HepG2 (cell line): ENCODE data around the gene UTP3. TPM values are rescaled to one million over a fixed set of nuclear protein-coding genes. Genes with fewer than 3 reads are reported as not detected.

Source experiments
- ATAC-seq: fragments of 200-7000 bp; cut with Tn5 transposase; 3 replicates; pipeline ENCODE4 v1.9.1; 2020; ENCODE audit warnings: mild to moderate bottlenecking, moderate library complexity
- BruUV-seq: library from RNA; stranded (reverse); fragments of 400-500 nt; replicated peaks from 2 replicates; lab custom pipeline; 2021; lab: Mats Ljungman, UMichigan
- CTCF ChIA-PET: fragments of 300-600 bp; formaldehyde crosslinking; extraction: SDS; loops from one replicate; lab custom pipeline; 2021; ENCODE audit warnings: low total read pairs, inconsistent platforms, low intra/inter-chr PET ratio; lab: Yijun Ruan, JAX
- POLR2A ChIA-PET: fragments of 350-600 bp; sonication (Branson Sonifier 250); formaldehyde crosslinking; loops from one replicate; lab custom pipeline; 2020; ENCODE audit warnings: antibody characterized with exemption, inconsistent platforms; lab: Yijun Ruan, JAX
- DNase-seq: peaks from one replicate; pipeline ENCODE4 v3.0.0-alpha.2; 2015; ENCODE audit warnings: low spot score
- FAIRE-seq: peaks from 3 replicates; lab custom pipeline; 2011; peaks lifted over from hg19 to GRCh38; lab: Jason Lieb, UNC
- H2AFZ ChIP-seq: one replicate; pipeline ENCODE4 v1.6.1; 2011; ENCODE audit warnings: low read length, inconsistent platforms
- H3K27ac ChIP-seq: fragments of 300-600 bp; 3 replicates; pipeline ENCODE4 v1.8.0; 2011; ENCODE audit warnings: mixed run types, mild to moderate bottlenecking, mixed read lengths, low read length, inconsistent platforms; ENCODE audit not compliant: insufficient read depth; ENCODE audit errors: extremely low read length
- H3K27me3 ChIP-seq, 2 experiments: fragments of 200-600 bp in 1 of 2; 2 replicates in 1 of 2; 3 replicates in 1 of 2; pipeline versions ENCODE4 v1.6.0 to v1.8.0; 2011; ENCODE audit warnings: low read length in 2 of 2, mild to moderate bottlenecking in 2 of 2, moderate library complexity in 2 of 2, inconsistent platforms in 1 of 2; ENCODE audit not compliant: insufficient read depth in 2 of 2, control insufficient read depth in 1 of 2
- H3K36me3 ChIP-seq, 2 experiments: fragments of 200-600 bp in 1 of 2; replicated peaks in 1 of 2; 2 replicates in 1 of 2; 3 replicates in 1 of 2; pipeline versions ENCODE4 v1.5.1 to v1.8.0; 2011; ENCODE audit warnings: low read length in 2 of 2, inconsistent platforms in 1 of 2; ENCODE audit not compliant: insufficient read depth in 2 of 2, control insufficient read depth in 1 of 2
- H3K4me1 ChIP-seq: 2 replicates; pipeline ENCODE4 v1.5.1; 2012; ENCODE audit warnings: low read length, inconsistent platforms; ENCODE audit not compliant: insufficient read depth
- H3K4me2 ChIP-seq: 2 replicates; pipeline ENCODE4 v1.6.0; 2011; ENCODE audit warnings: low read depth, low read length, inconsistent platforms
- H3K4me3 ChIP-seq, 3 experiments: fragments of 200-600 bp in 1 of 3; sonication (generic), shearing (Covaris generic) in 1 of 3; replicated peaks in 1 of 3; 2 replicates each; pipeline ENCODE4 v1.5.1; 2011 to 2016; ENCODE audit warnings: low read length in 3 of 3, inconsistent platforms in 2 of 3, low read depth in 2 of 3, mild to moderate bottlenecking in 2 of 3, control low read depth in 1 of 3, mixed read lengths in 1 of 3; ENCODE audit not compliant: insufficient read depth in 1 of 3
- H3K79me2 ChIP-seq: one replicate; pipeline ENCODE4 v1.6.1; 2011; ENCODE audit warnings: low read length, inconsistent platforms; ENCODE audit not compliant: insufficient read depth
- H3K9ac ChIP-seq: 2 replicates; pipeline ENCODE4 v1.6.0; 2011; ENCODE audit warnings: mild to moderate bottlenecking, low read depth, low read length, inconsistent platforms; ENCODE audit not compliant: insufficient read depth
- H3K9me3 ChIP-seq: 2 replicates; pipeline ENCODE4 v1.5.1; 2012; ENCODE audit warnings: mild to moderate bottlenecking, low read length
- H4K20me1 ChIP-seq: 2 replicates; pipeline ENCODE4 v1.6.0; 2011; ENCODE audit warnings: inconsistent platforms, mild to moderate bottlenecking, low read length, moderate library complexity; ENCODE audit not compliant: insufficient read depth
- ARHGAP35 ChIP-seq: sonication (generic); formaldehyde crosslinking; IDR thresholded peaks from 2 replicates; pipeline ENCODE4 v1.9.0; 2022; ENCODE audit warnings: mild to moderate bottlenecking, inconsistent platforms, moderate library complexity, missing genetic modification reagents, borderline replicate concordance
- E2F1 ChIP-seq: sonication (generic); formaldehyde crosslinking; IDR thresholded peaks from 2 replicates; pipeline ENCODE4 v1.5.0; 2020; ENCODE audit warnings: missing genetic modification reagents
- HOXA3 ChIP-seq: sonication (generic); formaldehyde crosslinking; IDR thresholded peaks from 2 replicates; pipeline ENCODE4 v1.5.0; 2020; ENCODE audit warnings: missing genetic modification reagents
- LBX2 ChIP-seq: sonication (generic); formaldehyde crosslinking; IDR thresholded peaks from 2 replicates; pipeline ENCODE4 v1.5.0; 2020; ENCODE audit warnings: missing genetic modification reagents, mild to moderate bottlenecking, borderline replicate concordance
- MAFF ChIP-seq: IDR thresholded peaks from 2 replicates; pipeline ENCODE4 v1.6.1; 2011; ENCODE audit warnings: low read depth, low read length, improper control_type of control experiment
- MAFK ChIP-seq, 2 experiments: IDR thresholded peaks in 1 of 2; conservative IDR thresholded peaks in 1 of 2; 2 replicates each; pipeline ENCODE4 v1.6.1; 2011; ENCODE audit warnings: improper control_type of control experiment in 2 of 2, low read length in 2 of 2
- SMAD1 ChIP-seq: sonication (generic); formaldehyde crosslinking; IDR thresholded peaks from 2 replicates; pipeline ENCODE4 v1.4.0; 2020; ENCODE audit warnings: missing genetic modification reagents, low read depth, mild to moderate bottlenecking, borderline replicate concordance
- SNRNP70 ChIP-seq: fragments of 200-400 bp; formaldehyde crosslinking; IDR thresholded peaks from 2 replicates; pipeline ENCODE4 v1.6.1; 2017; ENCODE audit warnings: mild to moderate bottlenecking, low read depth, low read length, moderate library complexity
- SOX6 ChIP-seq, 2 experiments: fragments of 450-650 bp in 1 of 2; sonication (generic) in 1 of 2; formaldehyde crosslinking in 1 of 2; IDR thresholded peaks; 2 replicates each; pipeline versions ENCODE4 v1.4.0 to v1.6.1; 2017 to 2020; ENCODE audit warnings: antibody characterized with exemption in 1 of 2, mild to moderate bottlenecking in 1 of 2, missing genetic modification reagents in 1 of 2
- ZBTB3 ChIP-seq: sonication (generic); formaldehyde crosslinking; IDR thresholded peaks from 2 replicates; pipeline ENCODE4 v1.4.0; 2020; ENCODE audit warnings: low read depth, mild to moderate bottlenecking, moderate library complexity, missing genetic modification reagents, borderline replicate concordance
- ZBTB7A ChIP-seq: sonication (generic); formaldehyde crosslinking; IDR thresholded peaks from 2 replicates; pipeline ENCODE4 v1.8.0; 2022; ENCODE audit warnings: mild to moderate bottlenecking, missing genetic modification reagents
- ZNF124 ChIP-seq: sonication (generic); formaldehyde crosslinking; IDR thresholded peaks from 2 replicates; pipeline ENCODE4 v1.4.0; 2020; ENCODE audit warnings: missing genetic modification reagents
- ZNF678 ChIP-seq: sonication (generic); formaldehyde crosslinking; IDR thresholded peaks from 2 replicates; pipeline ENCODE4 v1.4.0; 2020; ENCODE audit warnings: mild to moderate bottlenecking, missing genetic modification reagents
- ZNF713 ChIP-seq: sonication (generic); formaldehyde crosslinking; IDR thresholded peaks from 2 replicates; pipeline ENCODE4 v1.4.0; 2020; ENCODE audit warnings: mild to moderate bottlenecking, missing genetic modification reagents
- ZNF75D ChIP-seq: sonication (generic); formaldehyde crosslinking; IDR thresholded peaks from 2 replicates; pipeline ENCODE4 v1.8.1; 2023; ENCODE audit warnings: missing genetic modification reagents, mild to moderate bottlenecking, borderline replicate concordance
- ZNF782 ChIP-seq: sonication (generic); formaldehyde crosslinking; IDR thresholded peaks from 2 replicates; pipeline ENCODE4 v1.4.0; 2020; ENCODE audit warnings: missing genetic modification reagents, mild to moderate bottlenecking, borderline replicate concordance
- ZSCAN29 ChIP-seq: sonication (generic); formaldehyde crosslinking; conservative IDR thresholded peaks from 2 replicates; pipeline ENCODE4 v1.4.0; 2020; ENCODE audit warnings: mild to moderate bottlenecking, missing genetic modification reagents
- WGBS: methylation state at CpG from one replicate; pipeline ENCODE4 v1.1.6; 2017; ENCODE audit warnings: low lambda C conversion rate; 5-methylcytosine and 5-hydroxymethylcytosine counted together
- in situ Hi-C: cut with HindIII; loops from 2 replicates; pipeline ENCODE4 v1.10.0; 2017; ENCODE audit warnings: low pct_unique_long_range_greater_than_20kb; ENCODE audit not compliant: extremely low pct_ligation_motif_present
- intact Hi-C: fragments of 100-400 bp; cut with micrococcal nuclease; formaldehyde crosslinking; loops from one replicate; pipeline ENCODE4 v1.10.0; 2022; ENCODE audit not compliant: unreplicated experiment
- polyA plus RNA-seq, 8 experiments: library from polyadenylated mRNA; depleted of rRNA in 3 of 8; stranded (reverse) in 7 of 8; unstranded in 1 of 8; fragments of >200 nt; fragmentation: Illumina TruSeq in 4 of 8; extraction: Trizol in 4 of 8; gene quantifications; 2 replicates each; pipeline versions ENCODE4 v1.2.1 to v1.2.3, GENCODE V29; 2011 to 2016; ENCODE audit warnings: low read depth in 4 of 8, missing spikeins in 1 of 8, mixed read lengths in 1 of 8; ENCODE audit not compliant: insufficient read depth in 1 of 8
- total RNA-seq, 5 experiments: library from RNA; depleted of rRNA; stranded (reverse); fragments of >200 nt; fragmentation: Illumina TruSeq; extraction: Trizol; gene quantifications; 2 replicates each; pipeline ENCODE4 v1.2.3, GENCODE V29; 2016; ENCODE audit warnings: low read depth in 1 of 5

Gene UTP3
- total and polyA plus RNA-seq, 2 of the 13 experiments (the other 11 are each of a cell fraction or from before 2014, with no cell fraction given) = 6.9 to 19.5 TPM

GRCh38 chr4:70657326-70657725, 31.0 kb upstream of the UTP3 start:
- Histone ChIP-seq H3K4me1 (no peaks in the 10 kb centered on the region), H3K4me2 (no peak overlapping the region), H3K4me3 (no peak overlapping the region), H3K27ac (no peak overlapping the region), H3K36me3 (no peaks in the 10 kb centered on the region), H2AFZ (no peak overlapping the region), H3K9me3 (no peaks in the 10 kb centered on the region), H4K20me1 (no peaks in the 10 kb centered on the region), H3K79me2 (no peaks in the 10 kb centered on the region), H3K9ac (no peak overlapping the region), H3K27me3 (no peaks in the 10 kb centered on the region)
- in situ Hi-C loops = loop anchor here (25.0 kb wide), 2 partner anchors 355 to 1055 kb away; no protein-coding TSS in a partner anchor
- TF ChIP-seq MAFK (conservative IDR thresholded peaks at IDR 0.05 in 1 of 2, IDR thresholded peaks at IDR 0.05 in 1 of 2; ENCODE audit: low read length in 2 of 2) (peak; percentile 95 to 99), ARHGAP35 (CRISPR knock-in tag) (no peak), MAFF (peak; percentile 98)
- no TSS peak for BruUV-seq
- intact Hi-C loops = loop anchor here (10.0 kb wide), 1 partner anchor 247 kb away; the partner anchor contains the start of gene MOB1B
- ChIA-PET POLR2A (no interaction called here), CTCF (no interaction called here)
- 37% methylated on average over 5 of the region's 5 CpGs for WGBS
- FAIRE-seq (no peak), DNase-seq (no peak), ATAC-seq (no peak)

- 24% methylated on average over 3 of the region's 3 CpGs for WGBS
- intact Hi-C loops = loop anchor here (10.0 kb wide), 1 partner anchor 246 kb away; the partner anchor contains the start of gene MOB1B
- no peak for TF ChIP-seq HOXA3 (CRISPR knock-in tag)
- TF ChIP-seq SOX6 (IDR thresholded peaks at IDR 0.05) = no peak
- no peak for TF ChIP-seq SOX6 (CRISPR knock-in tag; IDR thresholded peaks at IDR 0.05)
- no peak for TF ChIP-seq ZNF713 (CRISPR knock-in tag)
- no peak for TF ChIP-seq ZNF678 (CRISPR knock-in tag)
- no peak for TF ChIP-seq ZSCAN29 (CRISPR knock-in tag)
- no peak for TF ChIP-seq ZNF124 (CRISPR knock-in tag)
- no peak for TF ChIP-seq SMAD1 (CRISPR knock-in tag)
- TF ChIP-seq ZNF75D = no peak
- no peak for TF ChIP-seq ZNF782 (CRISPR knock-in tag)
- no peak for TF ChIP-seq SNRNP70
- no peak for TF ChIP-seq E2F1 (CRISPR knock-in tag)
- no peak for TF ChIP-seq ZBTB7A
- TF ChIP-seq LBX2 (CRISPR knock-in tag) = no peak
- no peak for TF ChIP-seq ZBTB3 (CRISPR knock-in tag)
Observed at GRCh38 chr4:70658418-70658817, 29.9 kb upstream of the UTP3 start.

More at GRCh38 chr4:70658418-70658817, 29.9 kb upstream of the UTP3 start:
- POLR2A ChIA-PET = no interaction called here
- no peaks in the 10 kb centered on the region for H3K27me3 ChIP-seq
- FAIRE-seq = no peak
- no peak for ATAC-seq
- H3K4me3 ChIP-seq = no peak overlapping the region
- no peaks in the 10 kb centered on the region for H3K79me2 ChIP-seq
- H3K4me1 ChIP-seq = no peaks in the 10 kb centered on the region
- no peak overlapping the region for H2AFZ ChIP-seq
- no peaks in the 10 kb centered on the region for H3K36me3 ChIP-seq
- CTCF ChIA-PET = no interaction called here
- H3K9ac ChIP-seq = no peak overlapping the region
- DNase-seq = no peak
- in situ Hi-C loops = loop anchor here (25.0 kb wide), 2 partner anchors 354 to 1054 kb away; no protein-coding TSS in a partner anchor
- no peak overlapping the region for H3K27ac ChIP-seq
- no peaks in the 10 kb centered on the region for H4K20me1 ChIP-seq
- no TSS peak for BruUV-seq
- H3K9me3 ChIP-seq = no peaks in the 10 kb centered on the region
- H3K4me2 ChIP-seq = no peak overlapping the region
